Thyroid gland (tissue), 4 donors: Measurements from ENCODE around the gene KCNB1. TPM values are rescaled to one million over a fixed set of nuclear protein-coding genes. Genes with fewer than 3 reads are reported as not detected.
"Not testable (repeated sequence)": the region's sequence is repeated elsewhere in the genome, so short reads cannot be mapped to it uniquely, and the experiment has no call there.

Source experiments
- DNase-seq, 2 donors: peaks; one replicate each; pipeline ENCODE4 v3.0.0-alpha.2; 2019
- H3K27ac ChIP-seq, 3 donors: fragments of 200-600 bp; sonication (generic); 1 replicate in 2 of 3; 2 replicates in 1 of 3; pipeline ENCODE4 v1.5.1; 2016 to 2019; ENCODE audit warnings: mild to moderate bottlenecking in 1 of 3, moderate library complexity in 1 of 3
- H3K27me3 ChIP-seq: fragments of 200-600 bp; sonication (generic); one replicate; pipeline ENCODE4 v1.5.1; 2019
- H3K36me3 ChIP-seq, 2 donors: fragments of 200-600 bp; sonication (generic); one replicate each; pipeline ENCODE4 v1.5.1; 2016 to 2019
- H3K4me1 ChIP-seq, 2 donors: fragments of 200-600 bp; sonication (generic); one replicate each; pipeline ENCODE4 v1.5.1; 2017 to 2019
- H3K4me3 ChIP-seq, 3 donors: fragments of 200-600 bp; sonication (generic); replicated peaks in 1 of 3; 1 replicate in 2 of 3; 2 replicates in 1 of 3; pipeline ENCODE4 v1.5.1; 2016; ENCODE audit warnings: mild to moderate bottlenecking in 1 of 3
- H3K9me3 ChIP-seq: fragments of 200-600 bp; sonication (generic); one replicate; pipeline ENCODE4 v1.5.1; 2017
- CTCF ChIP-seq, 6 experiments: fragments of 200-600 bp in 3 of 6; fragments of 450-650 bp in 3 of 6; sonication (generic) in 3 of 6; IDR thresholded peaks; one replicate each; pipeline ENCODE4 v1.5.1; 2016 to 2019; ENCODE audit warnings: antibody characterized with exemption in 6 of 6, mild to moderate bottlenecking in 2 of 6, inconsistent platforms in 1 of 6, moderate library complexity in 1 of 6
- POLR2A ChIP-seq, 2 donors: fragments of 450-650 bp; IDR thresholded peaks; one replicate each; pipeline ENCODE4 v1.6.1; 2017; ENCODE audit warnings: antibody characterized with exemption in 2 of 2, mild to moderate bottlenecking in 2 of 2, moderate library complexity in 1 of 2
- WGBS, 2 donors: methylation state at CpG; one replicate each; pipeline ENCODE4 v1.1.5; 2017; 5-methylcytosine and 5-hydroxymethylcytosine counted together
- intact Hi-C: fragments of 100-400 bp; cut with DNase I; formaldehyde crosslinking; loops from one replicate; pipeline ENCODE4 v1.15.1; 2023
- total RNA-seq, 4 donors: library from RNA; depleted of rRNA; stranded (reverse); fragments of >200 nt; gene quantifications; one replicate each; pipeline ENCODE4 v1.2.3, GENCODE V29; 2016

KCNB1 gene
- total RNA-seq, 4 donors from 2014 or later: 0.34 to 0.54 (median 0.47) TPM

DNA sequence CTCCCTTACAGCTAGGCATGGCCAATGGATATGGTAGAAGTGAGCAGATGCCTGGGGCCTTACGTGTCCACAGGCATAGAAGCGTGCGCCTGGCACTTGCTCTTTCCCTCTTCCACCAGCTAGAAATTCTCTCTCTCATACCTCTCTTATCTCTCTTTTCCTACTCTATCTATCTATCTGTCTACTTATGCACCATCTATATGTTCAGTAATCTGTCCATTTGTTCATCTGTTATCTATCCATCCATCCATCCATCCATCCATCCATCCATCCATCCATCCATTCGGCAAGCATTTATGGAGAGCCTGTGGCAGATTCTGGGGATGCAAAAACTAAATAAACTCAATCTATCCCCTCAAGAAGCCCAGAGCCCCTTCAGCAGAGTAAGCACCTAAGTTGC, 70.2 kb downstream of the KCNB1 start:
- DNase-seq: no peak
- no peaks in the 10 kb centered on the region for H3K9me3 ChIP-seq
- no peaks in the 10 kb centered on the region for H3K36me3 ChIP-seq
- no peaks in the 10 kb centered on the region for H3K27me3 ChIP-seq
- TF ChIP-seq CTCF (IDR thresholded peaks at IDR 0.05): no peak
- no peak for TF ChIP-seq POLR2A (IDR thresholded peaks at IDR 0.05)
- WGBS, 2 donors: 95 to 96% methylated on average over 4 of the region's 4 CpGs
- H3K4me3 ChIP-seq: no peak overlapping the region
- no peak overlapping the region for H3K27ac ChIP-seq
- intact Hi-C loops: no loop called here
- H3K4me1 ChIP-seq: peaks cover 0 to 5% of the 10 kb centered on the region in 2 donors

DNA sequence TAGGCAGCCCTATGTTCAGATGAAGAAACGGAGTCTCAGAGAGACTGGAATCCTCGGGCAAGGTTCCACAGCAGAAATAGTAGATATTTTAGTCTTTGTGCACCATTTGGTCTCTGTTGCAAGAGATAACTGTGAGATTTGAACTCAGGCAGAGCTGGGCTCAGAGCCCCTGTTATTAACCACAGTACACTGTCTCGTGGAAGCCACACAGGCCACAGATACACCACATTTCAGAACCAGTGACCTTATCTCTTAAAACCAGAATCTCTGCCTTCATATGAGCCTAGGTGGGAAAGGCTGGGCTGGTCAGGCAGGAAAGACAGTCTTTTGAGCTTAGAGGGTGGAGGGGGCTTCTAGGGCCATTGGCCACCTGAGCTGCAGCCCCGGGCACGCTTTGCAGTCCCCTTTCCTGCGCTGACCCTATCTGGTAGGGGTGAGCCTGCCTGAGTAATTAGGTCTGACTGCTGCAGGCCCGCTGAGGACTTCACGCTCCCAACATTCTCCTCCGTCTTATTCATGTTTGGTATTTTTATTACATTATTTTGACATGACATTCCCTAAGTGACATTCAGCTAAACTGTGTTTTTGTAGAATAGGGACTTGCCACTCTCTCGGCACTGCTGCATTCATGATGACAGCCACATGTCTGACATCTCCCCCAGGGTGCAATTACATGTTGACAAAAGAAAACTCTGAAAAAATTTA, 71.1 kb downstream of the KCNB1 start:
- H3K36me3 ChIP-seq: no peaks in the 10 kb centered on the region
- intact Hi-C loops: no loop called here
- no peak overlapping the region for H3K4me3 ChIP-seq
- 67 to 85% methylated on average over 10 of the region's 10 CpGs for WGBS, 2 donors
- H3K27ac ChIP-seq: no peak overlapping the region
- TF ChIP-seq CTCF (IDR thresholded peaks at IDR 0.05) (no peak), POLR2A (IDR thresholded peaks at IDR 0.05) (no peak)
- no peaks in the 10 kb centered on the region for H3K27me3 ChIP-seq
- DNase-seq: no peak
- peaks cover 0 to 5% of the 10 kb centered on the region in 2 donors for H3K4me1 ChIP-seq
- H3K9me3 ChIP-seq: no peaks in the 10 kb centered on the region

DNA sequence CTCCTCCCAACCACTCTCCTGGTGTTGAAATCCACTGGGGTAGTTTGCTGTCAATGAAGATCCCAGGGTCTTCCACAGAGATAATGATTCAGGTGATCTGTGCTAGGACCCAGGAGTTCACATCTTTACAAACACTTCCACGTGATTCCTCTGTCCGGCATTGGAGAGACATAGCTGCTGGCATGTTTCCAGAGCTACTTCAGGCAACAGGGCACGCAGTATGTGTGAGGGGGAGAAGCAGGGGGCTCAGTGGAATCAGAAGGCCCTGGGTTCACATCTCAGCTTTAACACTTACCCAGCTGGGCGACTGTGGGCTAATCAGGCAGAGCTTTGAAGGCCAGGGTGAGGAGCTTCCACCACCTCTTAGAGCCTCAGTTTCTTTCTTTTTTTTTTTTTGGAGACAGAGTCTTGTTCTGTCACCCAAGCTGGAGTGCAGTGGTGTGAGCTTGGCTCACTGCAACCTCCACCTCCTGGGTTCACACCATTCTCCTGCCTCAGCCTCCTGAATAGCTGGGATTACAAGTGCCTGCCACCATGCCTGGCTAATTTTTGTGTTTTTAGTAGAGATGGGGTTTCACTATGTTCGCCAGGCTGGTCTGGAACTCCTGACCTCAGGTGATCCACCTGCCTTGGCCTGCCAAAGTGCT, 72.4 kb downstream of the KCNB1 start:
- H3K36me3 ChIP-seq, H3K27me3 ChIP-seq, H3K4me1 ChIP-seq, H3K27ac ChIP-seq, intact Hi-C loops, H3K4me3 ChIP-seq, H3K9me3 ChIP-seq: not testable (repeated sequence)
- WGBS, 2 donors: 26 to 48% methylated on average over 5 of the region's 5 CpGs
- peak; percentile 10 to 12 for DNase-seq

DNA sequence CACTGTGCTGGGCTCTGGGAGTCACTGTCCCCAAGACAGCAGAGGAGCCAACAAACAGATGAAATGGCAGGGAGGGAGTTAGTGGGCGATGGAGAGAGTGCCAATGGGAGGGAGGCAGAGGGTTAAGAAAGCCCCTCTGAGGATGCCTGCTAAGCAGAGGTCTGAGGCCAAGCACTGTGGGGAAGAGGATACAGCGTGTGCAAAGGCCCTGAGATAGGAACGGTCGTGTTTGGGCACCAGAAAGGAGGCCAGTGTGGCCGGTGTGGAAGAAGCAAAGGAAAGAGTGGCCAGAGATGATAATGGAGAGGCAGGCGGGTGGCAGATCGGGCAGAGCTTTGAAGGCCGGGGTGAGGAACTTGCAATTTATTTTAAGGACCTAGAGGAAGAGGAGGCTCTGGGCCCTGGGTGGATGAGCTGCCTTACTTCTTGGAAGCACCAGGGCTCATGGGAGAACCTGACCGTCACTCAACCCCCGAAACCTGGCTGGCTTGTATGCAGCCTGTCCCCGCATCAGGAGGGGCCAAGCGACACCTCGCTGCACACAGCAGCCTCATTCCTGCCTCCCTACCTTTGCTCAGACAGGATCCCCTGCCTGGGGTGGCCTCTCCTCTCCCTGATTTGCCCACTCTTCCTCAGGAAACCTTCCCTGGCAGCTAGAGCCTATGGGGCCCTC, 73.0 kb downstream of the KCNB1 start:
- 80 to 89% methylated on average over 13 of the region's 13 CpGs for WGBS, 2 donors
- H3K27ac ChIP-seq: no peak overlapping the region
- no peaks in the 10 kb centered on the region for H3K9me3 ChIP-seq
- no peaks in the 10 kb centered on the region for H3K27me3 ChIP-seq
- DNase-seq: no peak
- TF ChIP-seq POLR2A (IDR thresholded peaks at IDR 0.05): no peak
- no peak for TF ChIP-seq CTCF (IDR thresholded peaks at IDR 0.05)
- H3K4me1 ChIP-seq: peaks cover 0 to 5% of the 10 kb centered on the region in 2 donors
- no peak overlapping the region for H3K4me3 ChIP-seq
- intact Hi-C loops: no loop called here
- H3K36me3 ChIP-seq: no peaks in the 10 kb centered on the region

DNA sequence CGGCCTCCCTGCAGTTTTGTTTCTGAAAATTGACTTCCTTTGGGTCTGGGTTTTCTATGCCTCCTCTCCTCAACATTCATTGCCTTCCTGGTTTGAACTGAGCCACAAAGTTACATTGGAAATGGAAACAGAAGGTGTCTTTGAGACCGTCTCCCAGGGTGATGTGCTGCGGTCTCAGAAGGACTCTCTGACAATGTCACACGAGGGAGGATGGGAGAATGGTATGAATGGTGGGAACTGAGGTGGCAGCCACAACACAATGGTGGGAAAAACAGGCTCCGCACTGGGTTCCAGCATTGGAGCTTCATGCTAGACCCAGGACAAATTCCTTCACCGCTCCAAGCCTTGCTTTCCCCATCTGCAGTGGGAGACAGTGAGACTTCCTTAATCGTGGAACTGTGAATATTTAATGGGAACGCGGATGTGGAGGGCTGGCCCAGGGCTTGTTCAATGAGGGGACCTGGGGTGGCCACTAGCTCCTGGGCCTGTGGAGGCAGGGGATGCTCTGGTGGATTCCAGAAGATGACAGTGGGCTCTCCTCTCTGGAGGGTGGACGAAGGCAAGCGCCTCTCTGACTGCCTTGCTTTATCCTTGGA, 73.9 kb downstream of the KCNB1 start:
- no peak overlapping the region for H3K27ac ChIP-seq

More for the DNA sequence above, 73.9 kb downstream of the KCNB1 start:
- Histone ChIP-seq H3K4me1 (peaks cover 0 to 5% of the 10 kb centered on the region in 2 donors), H3K4me3 (no peak overlapping the region), H3K27me3 (no peaks in the 10 kb centered on the region), H3K9me3 (no peaks in the 10 kb centered on the region), H3K36me3 (no peaks in the 10 kb centered on the region)
- TF ChIP-seq CTCF (IDR thresholded peaks at IDR 0.05) (no peak), POLR2A (IDR thresholded peaks at IDR 0.05) (no peak)
- DNase-seq: no peak
- intact Hi-C loops: no loop called here
- 90 to 95% methylated on average over 9 to 11 of the region's 11 CpGs for WGBS, 2 donors
